Stimulated activated CD4-positive, alpha-beta T cell treated with anti-CD3 and anti-CD28 coated beads, Interleukin-12 subunit alpha, Interleukin-12 subunit beta, amount 100 ng/mL, for 48 hours (primary cell): ENCODE measurements around the gene PLXND1.
"Not testable (repeated sequence)": the region's sequence is repeated elsewhere in the genome, so short reads cannot be mapped to it uniquely, and the experiment has no call there.

Experiments used
- DNase-seq, 3 donors: peaks; one replicate each; pipeline ENCODE4 v3.0.0-alpha.2; 2020; ENCODE audit warnings: low read depth in 2 of 3, low spot score in 1 of 3

PLXND1 gene

GRCh38 chr3:129614435-129614834 is 8.0 kb upstream of the PLXND1 start:
- no peak for DNase-seq

GRCh38 chr3:129613367-129613740 is 6.9 kb upstream of the PLXND1 start:
- no peak for DNase-seq

GRCh38 chr3:129612534-129613366 is 6.3 kb upstream of the PLXND1 start:
- no peak for DNase-seq

- no peak for DNase-seq
Observed at GRCh38 chr3:129611812-129612533, 5.5 kb upstream of the PLXND1 start.

- DNase-seq = no peak
Observed at GRCh38 chr3:129611446-129611800, 4.9 kb upstream of the PLXND1 start.

GRCh38 chr3:129610794-129611445 is 4.4 kb upstream of the PLXND1 start:
- not testable (repeated sequence) for DNase-seq

- DNase-seq = no peak
Observed at GRCh38 chr3:129610276-129610675, 3.8 kb upstream of the PLXND1 start.

GRCh38 chr3:129609591-129610182 is 3.2 kb upstream of the PLXND1 start:
- no peak for DNase-seq

- no peak for DNase-seq
Observed at GRCh38 chr3:129608936-129609590, 2.6 kb upstream of the PLXND1 start.

GRCh38 chr3:129608087-129608935 is 1.8 kb upstream of the PLXND1 start:
- DNase-seq = no peak

GRCh38 chr3:129607391-129608068 is 1.1 kb upstream of the PLXND1 start:
- DNase-seq = no peak

- no peak for DNase-seq
Observed at GRCh38 chr3:129605922-129606635, 397 bp downstream of the PLXND1 start.

GRCh38 chr3:129605203-129605921 is 1.1 kb downstream of the PLXND1 start:
- DNase-seq = no peak

- no peak for DNase-seq
Observed at GRCh38 chr3:129604767-129605166, 1.7 kb downstream of the PLXND1 start.

GRCh38 chr3:129603991-129604749 is 2.3 kb downstream of the PLXND1 start:
- DNase-seq = no peak

GRCh38 chr3:129603561-129603942 is 2.9 kb downstream of the PLXND1 start:
- DNase-seq = no peak

- no peak for DNase-seq
Observed at GRCh38 chr3:129602730-129603560, 3.5 kb downstream of the PLXND1 start.
